ENCODE data around the gene VAV1. TPM values are rescaled to one million over a fixed set of nuclear protein-coding genes. Genes with fewer than 3 reads are reported as not detected.
A peak's percentile ranks its signal among the peaks of the same experiment; 100 is the strongest.

Gene VAV1
- total and polyA plus RNA-seq, 10 of the 15 experiments (the other 5 are each of a cell fraction or from before 2014, with no cell fraction given), result 1.6 to 76.8 (median 40.7) TPM

DNA sequence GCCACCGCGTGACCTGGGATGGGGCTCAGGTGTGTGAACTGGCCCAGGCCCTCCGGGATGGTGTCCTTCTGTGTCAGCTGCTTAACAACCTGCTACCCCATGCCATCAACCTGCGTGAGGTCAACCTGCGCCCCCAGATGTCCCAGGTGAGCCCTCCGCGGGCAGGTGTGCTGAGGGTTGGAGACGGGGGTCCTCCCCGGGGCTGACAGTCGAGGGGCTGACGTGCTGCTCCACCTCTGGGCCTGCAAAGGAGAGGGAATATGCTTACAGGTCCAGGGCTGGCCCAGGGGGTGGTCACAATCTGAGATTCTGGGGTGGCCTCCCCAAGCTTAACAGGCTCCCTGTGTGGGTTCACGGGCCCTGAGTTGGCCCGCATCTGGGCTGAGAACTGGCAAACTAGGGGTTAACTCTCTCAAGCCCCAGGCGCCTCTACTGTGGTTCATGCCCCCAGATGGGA is 386 bp downstream of the VAV1 start:
- Histone ChIP-seq H3K4me2 (ENCODE audit: control insufficient read depth, insufficient read depth) (peak overlapping the region; percentile 83), H3K36me3 (ENCODE audit: control insufficient read depth in 2 of 2, insufficient read depth in 2 of 2, low read length in 1 of 2) (no peaks in the 10 kb centered on the region), H3K27me3 (replicated peaks in 1 of 2; ENCODE audit: control insufficient read depth in 2 of 2, insufficient read depth in 2 of 2, low read length in 1 of 2) (no peaks in the 10 kb centered on the region), H3K27ac (ENCODE audit: control insufficient read depth, insufficient read depth) (peak overlapping the region; percentile 94), H3K9ac (ENCODE audit: control insufficient read depth, insufficient read depth, low read length) (peak overlapping the region; percentile 92), H3K4me1 (ENCODE audit: control insufficient read depth, insufficient read depth, low read length) (peaks cover 26% of the 10 kb centered on the region), H3K79me2 (ENCODE audit: control insufficient read depth, insufficient read depth, low read length) (peaks cover 46% of the 10 kb centered on the region), H2AFZ (ENCODE audit: control insufficient read depth, low read depth, low read length) (peak overlapping the region; percentile 28), H3K9me3 (replicated peaks; ENCODE audit: control insufficient read depth, insufficient read depth, low read length) (no peaks in the 10 kb centered on the region; the same call in 2 of the 3 replicates), H3K4me3 (peak overlapping the region; percentile 96), H4K20me1 (ENCODE audit: control insufficient read depth, insufficient read depth) (no peaks in the 10 kb centered on the region)
- in situ Hi-C loops (cut with MboI), result no loop called here
- under 1% methylated on average over 14 of the region's 14 CpGs for WGBS (ENCODE audit: insufficient coverage, insufficient replicate concordance, low lambda C conversion rate, missing lambda C conversion rate)
- TSS peak; percentile 55 for BruUV-seq (replicated peaks)
- ChIA-PET SMC1A (ENCODE audit: uncharacterized antibody, unreplicated experiment) (interaction anchor here (0.6 to 5.0 kb wide), 16 partner anchors 9 to 256 kb away, joined by 3 to 36 read pairs (median 4); partner anchors contain the start of gene GPR108), POLR2A (interaction anchor here (0.5 to 4.3 kb wide), 20 partner anchors 9 to 400 kb away, joined by 3 to 72 read pairs (median 4); partner anchors contain the start of genes ALKBH7, DENND1C and GPR108), RAD21 (ENCODE audit: unreplicated experiment) (interaction anchor here (0.5 to 8.3 kb wide), 21 partner anchors 9 to 400 kb away, joined by 3 to 98 read pairs (median 3); partner anchors contain the start of genes ALKBH7, GPR108 and ZNF557), CTCF (interaction anchor here (1.0 to 7.3 kb wide), 13 partner anchors 18 to 171 kb away, joined by 3 to 79 read pairs (median 5); partner anchors contain the start of gene GPR108)
- DNase-seq (ENCODE audit: low read depth, low spot score) (no peak), ATAC-seq (no peak), FAIRE-seq (no peak)
- intact Hi-C loops (cut with micrococcal nuclease; ENCODE audit: unreplicated experiment), result loop anchor here (1.0 to 2.0 kb wide), 2 partner anchors 29 to 90 kb away; no protein-coding TSS in a partner anchor
- TF ChIP-seq ZBTB4 (CRISPR knock-in tag; IDR thresholded peaks at IDR 0.05) (no peak), TCF12 (IDR thresholded peaks at IDR 0.05; ENCODE audit: low read depth, low read length) (no peak), SRF (IDR thresholded peaks at IDR 0.05; ENCODE audit: low read depth in 2 of 2, low read length in 2 of 2) (no peak), POLR2AphosphoS5 (IDR thresholded peaks at IDR 0.05; ENCODE audit: low read length) (no peak), RAD21 (IDR thresholded peaks at IDR 0.05; ENCODE audit: insufficient read depth, low read depth, low read length) (no peak), CREB1 (IDR thresholded peaks at IDR 0.05; ENCODE audit: low read depth) (no peak), LARP7 (IDR thresholded peaks at IDR 0.05) (peak; percentile 69), STAT3 (IDR thresholded peaks at IDR 0.05; ENCODE audit: low read depth, low read length) (no peak), ZNF384 (IDR thresholded peaks at IDR 0.05; ENCODE audit: borderline replicate concordance, low read depth, low read length) (no peak), BRCA1 (IDR thresholded peaks at IDR 0.05; ENCODE audit: low read depth, low read length) (no peak)
- TF ChIP-seq, protein P1, sequence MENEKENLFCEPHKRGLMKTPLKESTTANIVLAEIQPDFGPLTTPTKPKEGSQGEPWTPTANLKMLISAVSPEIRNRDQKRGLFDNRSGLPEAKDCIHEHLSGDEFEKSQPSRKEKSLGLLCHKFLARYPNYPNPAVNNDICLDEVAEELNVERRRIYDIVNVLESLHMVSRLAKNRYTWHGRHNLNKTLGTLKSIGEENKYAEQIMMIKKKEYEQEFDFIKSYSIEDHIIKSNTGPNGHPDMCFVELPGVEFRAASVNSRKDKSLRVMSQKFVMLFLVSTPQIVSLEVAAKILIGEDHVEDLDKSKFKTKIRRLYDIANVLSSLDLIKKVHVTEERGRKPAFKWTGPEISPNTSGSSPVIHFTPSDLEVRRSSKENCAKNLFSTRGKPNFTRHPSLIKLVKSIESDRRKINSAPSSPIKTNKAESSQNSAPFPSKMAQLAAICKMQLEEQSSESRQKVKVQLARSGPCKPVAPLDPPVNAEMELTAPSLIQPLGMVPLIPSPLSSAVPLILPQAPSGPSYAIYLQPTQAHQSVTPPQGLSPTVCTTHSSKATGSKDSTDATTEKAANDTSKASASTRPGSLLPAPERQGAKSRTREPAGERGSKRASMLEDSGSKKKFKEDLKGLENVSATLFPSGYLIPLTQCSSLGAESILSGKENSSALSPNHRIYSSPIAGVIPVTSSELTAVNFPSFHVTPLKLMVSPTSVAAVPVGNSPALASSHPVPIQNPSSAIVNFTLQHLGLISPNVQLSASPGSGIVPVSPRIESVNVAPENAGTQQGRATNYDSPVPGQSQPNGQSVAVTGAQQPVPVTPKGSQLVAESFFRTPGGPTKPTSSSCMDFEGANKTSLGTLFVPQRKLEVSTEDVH (IDR thresholded peaks at IDR 0.05; ENCODE audit: low read depth, partially characterized antibody), result no peak
- TF ChIP-seq, protein P2, sequence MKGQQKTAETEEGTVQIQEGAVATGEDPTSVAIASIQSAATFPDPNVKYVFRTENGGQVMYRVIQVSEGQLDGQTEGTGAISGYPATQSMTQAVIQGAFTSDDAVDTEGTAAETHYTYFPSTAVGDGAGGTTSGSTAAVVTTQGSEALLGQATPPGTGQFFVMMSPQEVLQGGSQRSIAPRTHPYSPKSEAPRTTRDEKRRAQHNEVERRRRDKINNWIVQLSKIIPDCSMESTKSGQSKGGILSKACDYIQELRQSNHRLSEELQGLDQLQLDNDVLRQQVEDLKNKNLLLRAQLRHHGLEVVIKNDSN (IDR thresholded peaks at IDR 0.05; ENCODE audit: borderline replicate concordance, extremely low read length, insufficient read depth, low read depth, low read length), result no peak
- TF ChIP-seq, protein P3, sequence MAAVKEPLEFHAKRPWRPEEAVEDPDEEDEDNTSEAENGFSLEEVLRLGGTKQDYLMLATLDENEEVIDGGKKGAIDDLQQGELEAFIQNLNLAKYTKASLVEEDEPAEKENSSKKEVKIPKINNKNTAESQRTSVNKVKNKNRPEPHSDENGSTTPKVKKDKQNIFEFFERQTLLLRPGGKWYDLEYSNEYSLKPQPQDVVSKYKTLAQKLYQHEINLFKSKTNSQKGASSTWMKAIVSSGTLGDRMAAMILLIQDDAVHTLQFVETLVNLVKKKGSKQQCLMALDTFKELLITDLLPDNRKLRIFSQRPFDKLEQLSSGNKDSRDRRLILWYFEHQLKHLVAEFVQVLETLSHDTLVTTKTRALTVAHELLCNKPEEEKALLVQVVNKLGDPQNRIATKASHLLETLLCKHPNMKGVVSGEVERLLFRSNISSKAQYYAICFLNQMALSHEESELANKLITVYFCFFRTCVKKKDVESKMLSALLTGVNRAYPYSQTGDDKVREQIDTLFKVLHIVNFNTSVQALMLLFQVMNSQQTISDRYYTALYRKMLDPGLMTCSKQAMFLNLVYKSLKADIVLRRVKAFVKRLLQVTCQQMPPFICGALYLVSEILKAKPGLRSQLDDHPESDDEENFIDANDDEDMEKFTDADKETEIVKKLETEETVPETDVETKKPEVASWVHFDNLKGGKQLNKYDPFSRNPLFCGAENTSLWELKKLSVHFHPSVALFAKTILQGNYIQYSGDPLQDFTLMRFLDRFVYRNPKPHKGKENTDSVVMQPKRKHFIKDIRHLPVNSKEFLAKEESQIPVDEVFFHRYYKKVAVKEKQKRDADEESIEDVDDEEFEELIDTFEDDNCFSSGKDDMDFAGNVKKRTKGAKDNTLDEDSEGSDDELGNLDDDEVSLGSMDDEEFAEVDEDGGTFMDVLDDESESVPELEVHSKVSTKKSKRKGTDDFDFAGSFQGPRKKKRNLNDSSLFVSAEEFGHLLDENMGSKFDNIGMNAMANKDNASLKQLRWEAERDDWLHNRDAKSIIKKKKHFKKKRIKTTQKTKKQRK (IDR thresholded peaks at IDR 0.05; ENCODE audit: low read depth, low read length), result no peak

Measured in GM12878 (cell line).